ENCODE results near the gene ATOSB.

The ATOSB gene

DNA sequence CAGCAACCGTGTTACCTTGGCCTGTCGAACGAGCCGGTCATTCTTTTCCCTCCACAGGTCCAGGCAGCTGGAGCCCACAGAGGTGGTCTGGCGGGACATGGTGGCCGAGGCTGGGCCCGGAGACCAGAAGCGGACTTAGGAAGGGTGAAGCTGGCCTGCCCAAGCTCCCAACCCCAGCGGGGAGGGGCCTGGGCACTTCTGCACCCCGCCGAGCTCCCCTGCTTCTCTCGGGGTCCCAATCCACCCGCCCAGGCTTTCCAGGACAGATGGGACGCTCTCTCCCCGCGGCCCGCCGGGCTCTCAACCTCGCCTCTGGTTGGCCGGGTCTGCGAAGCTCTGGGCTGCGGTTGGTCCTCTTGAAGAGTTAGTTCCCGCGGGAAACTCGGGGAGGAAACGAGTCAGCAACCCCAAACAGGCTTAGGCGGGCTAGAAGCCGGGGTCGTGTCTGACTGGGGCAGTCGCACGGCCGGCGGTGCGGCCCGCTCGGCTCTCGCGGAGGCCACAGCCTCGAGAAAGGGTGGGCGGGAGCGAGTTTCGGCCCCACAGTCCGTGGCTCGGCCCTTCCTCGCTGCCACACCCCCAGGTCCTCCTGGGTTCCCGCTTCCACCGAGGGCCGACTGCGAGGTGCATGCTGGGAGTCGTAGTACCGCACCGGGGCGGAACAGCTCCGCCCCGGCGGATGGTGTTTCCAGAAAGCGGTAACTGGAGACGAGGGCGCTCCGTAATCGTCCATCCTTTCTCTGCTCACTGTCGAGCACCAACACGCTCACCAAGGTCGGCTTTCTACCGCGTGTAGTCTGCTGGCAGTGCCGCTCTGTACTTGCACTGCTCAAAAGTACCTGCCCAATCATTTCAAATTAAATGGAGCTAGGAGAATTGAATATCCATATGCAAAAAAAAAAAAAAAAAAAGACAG, 36.0 kb downstream of the ATOSB start, which contains the start of gene FANCG:
Gene FANCG, minus strand, starts transcription at position 517 of the 916 bp plus-strand sequence. Its CDS starts 418 bp downstream, at position 99.
- DNase-seq, result peak; percentile 98

DNA sequence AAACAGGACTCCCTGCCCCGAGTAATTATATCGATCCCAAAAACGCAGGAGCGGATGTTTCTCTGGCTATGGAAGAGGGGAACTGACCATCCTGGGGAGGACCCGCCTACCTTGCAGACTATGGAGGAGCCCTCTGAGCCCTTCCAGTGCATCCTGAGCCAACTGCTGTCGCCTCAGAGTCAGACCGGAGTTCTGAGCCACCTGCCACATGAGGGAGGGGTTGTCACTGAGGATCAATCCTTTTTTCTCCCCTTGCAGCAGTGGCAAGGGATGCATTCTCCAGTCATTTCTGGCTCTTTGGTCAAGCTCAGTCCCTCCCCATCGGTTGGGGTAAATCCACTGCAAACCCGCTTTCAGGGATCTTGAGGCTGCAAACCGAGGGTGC, 36.6 kb downstream of the ATOSB start:
- DNase-seq, result peak; percentile 42

DNA sequence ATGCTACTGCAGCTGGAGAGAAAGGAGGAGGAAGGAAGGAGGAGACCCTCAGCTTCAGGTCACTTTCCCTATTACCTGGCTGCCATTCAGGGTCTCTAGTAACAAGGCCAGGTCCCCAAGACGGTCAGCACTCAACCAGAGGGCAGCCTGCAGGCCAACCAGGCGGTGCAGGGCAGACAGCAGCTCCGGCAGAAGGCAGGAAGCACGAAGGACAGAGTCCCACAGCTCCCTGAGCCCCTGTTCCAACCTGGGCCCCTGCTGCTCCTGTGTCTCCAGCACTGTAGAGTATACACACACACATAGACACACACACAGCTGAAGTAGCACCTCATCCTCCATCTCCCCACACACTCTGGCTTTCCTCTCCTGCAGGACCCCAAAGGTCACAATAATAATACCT, 37.6 kb downstream of the ATOSB start:
- no peak for DNase-seq

DNA sequence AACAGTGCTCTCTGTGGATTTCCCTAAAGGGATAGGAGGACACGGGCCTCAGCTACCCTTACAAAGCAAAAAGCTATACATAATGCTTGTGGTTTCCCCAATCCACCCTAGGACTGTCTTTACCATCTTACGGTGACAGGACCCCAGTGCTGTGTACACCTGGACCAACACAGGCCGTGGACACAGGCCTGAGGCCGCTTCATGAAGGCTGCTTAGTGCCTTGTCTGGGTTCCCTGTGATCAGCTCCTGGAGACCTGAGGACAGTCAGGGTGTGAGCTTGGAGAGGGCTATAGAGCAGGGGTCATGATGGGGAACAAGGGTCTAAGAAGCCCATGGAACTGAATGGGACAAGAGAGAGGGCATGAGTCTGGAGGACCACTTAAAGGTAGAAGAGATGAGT, 38.8 kb downstream of the ATOSB start:
- DNase-seq, result no peak

DNA sequence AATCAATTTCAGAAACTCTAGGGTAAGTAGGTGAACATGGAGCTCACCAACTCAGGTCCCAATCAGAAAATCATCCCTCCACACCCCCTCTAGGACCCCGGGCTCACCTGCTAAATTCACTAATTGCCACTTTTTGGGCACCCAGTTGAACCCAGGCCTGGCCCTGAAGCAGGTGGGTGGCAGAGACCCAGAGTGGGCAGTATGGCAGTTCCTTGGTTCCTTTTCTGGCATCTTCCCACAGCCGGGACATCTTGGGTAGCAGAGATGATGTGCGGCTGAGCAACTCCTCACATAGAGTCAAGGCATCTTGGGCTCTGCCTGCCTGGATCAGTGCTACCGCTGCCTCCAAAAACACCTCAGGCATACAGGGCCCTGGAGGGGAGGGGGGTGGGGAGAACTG, 40.3 kb downstream of the ATOSB start:
- no peak for DNase-seq

DNA sequence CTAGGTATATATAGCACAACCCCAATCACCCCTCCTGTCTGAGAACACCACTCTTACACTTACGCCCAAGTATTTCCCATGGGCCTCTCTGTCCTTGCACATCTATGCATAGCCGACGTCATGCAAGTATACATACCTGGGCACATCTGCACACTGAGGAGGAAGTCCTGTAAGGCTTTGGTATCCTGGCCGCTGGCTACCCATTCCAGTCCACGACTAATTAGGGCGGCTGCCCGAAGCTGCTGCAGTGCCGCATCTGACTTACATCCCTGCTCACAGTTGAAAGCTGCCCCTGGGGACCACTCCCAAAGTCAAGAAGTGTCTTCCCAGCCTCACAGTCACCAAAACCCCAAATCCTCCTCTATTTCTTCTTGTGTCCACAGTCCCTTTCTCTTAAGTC, 40.9 kb downstream of the ATOSB start:
- no peak for DNase-seq

DNA sequence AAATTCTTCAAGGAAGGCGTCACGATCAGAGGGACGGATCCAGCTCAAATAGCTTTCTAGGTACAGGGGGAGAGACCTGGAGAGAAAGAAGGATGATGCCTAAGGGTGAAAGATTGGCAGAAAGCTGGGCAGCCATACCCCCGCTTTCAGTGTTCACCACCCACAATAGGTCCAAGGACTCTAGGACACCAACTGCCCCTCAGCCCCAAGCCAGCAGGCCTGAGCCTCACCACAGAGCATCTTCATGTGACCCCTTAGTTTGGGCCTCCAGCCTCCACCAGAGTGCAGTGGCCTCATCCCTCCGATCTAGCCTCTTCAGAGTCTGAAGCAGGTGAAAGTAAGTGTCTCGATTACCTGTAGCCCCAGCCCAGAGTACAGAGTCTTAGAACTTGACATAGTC, 41.5 kb downstream of the ATOSB start:
- no peak for DNase-seq

DNA sequence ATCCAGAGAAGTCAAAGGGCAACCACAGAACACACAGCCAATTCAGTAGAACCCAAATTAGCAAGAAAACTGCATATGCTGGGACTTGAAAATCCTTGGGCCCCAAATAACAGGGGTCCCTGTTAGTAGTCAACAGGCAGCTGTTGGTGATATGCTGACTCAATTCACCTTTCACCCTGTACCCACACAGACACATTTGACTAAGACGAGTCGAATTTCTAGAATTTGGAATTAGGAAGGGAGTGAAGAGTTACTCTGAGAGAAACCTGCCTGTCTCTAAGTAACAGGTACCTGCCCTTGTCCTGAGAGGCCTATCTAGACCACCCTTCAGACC, 42.4 kb downstream of the ATOSB start:
- no peak for DNase-seq

DNA sequence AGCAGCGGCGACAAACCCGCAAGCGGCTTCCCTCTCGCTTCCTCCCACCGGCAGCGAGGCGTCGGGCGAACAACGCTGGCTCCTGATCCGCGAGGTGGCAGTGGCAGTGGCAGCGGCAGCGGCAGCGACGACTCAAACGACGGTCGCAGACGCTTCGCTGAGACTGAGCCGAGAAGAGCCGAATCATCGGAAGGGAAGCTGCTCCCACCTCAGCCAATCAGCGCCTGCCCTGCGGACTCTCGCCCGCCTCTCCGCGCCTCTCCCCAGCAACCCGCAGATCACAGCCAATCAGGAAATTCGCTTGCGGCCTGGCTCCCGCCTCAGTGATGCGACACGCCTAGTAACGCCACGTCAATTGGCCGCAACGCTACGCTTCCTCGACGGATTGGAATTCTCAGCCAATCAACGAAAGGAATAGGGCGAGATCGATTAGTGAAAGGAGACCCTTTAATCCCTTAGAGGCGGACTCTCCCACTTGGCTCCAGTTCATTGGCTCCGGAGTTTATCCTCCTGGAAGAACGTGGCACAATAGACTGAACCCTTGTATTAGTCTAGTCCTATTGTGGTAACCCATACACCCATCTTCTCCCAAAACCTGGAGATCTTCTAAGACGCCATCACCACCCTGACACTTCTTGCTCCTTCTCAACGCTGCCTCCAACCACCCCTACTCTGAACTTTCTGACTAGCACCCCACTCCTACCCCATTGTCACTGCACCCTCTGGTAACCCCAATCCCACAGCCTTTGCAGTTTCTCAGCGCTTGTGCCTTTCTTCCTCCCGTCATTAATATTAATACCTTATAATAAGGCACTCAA, 43.0 kb downstream of the ATOSB start, which contains the start of gene VCP:
Gene VCP, minus strand, starts transcription at position 165 of the 818 bp plus-strand sequence. CDS start 272 bp downstream, outside the sequence.
- peak; percentile 100 for DNase-seq

DNA sequence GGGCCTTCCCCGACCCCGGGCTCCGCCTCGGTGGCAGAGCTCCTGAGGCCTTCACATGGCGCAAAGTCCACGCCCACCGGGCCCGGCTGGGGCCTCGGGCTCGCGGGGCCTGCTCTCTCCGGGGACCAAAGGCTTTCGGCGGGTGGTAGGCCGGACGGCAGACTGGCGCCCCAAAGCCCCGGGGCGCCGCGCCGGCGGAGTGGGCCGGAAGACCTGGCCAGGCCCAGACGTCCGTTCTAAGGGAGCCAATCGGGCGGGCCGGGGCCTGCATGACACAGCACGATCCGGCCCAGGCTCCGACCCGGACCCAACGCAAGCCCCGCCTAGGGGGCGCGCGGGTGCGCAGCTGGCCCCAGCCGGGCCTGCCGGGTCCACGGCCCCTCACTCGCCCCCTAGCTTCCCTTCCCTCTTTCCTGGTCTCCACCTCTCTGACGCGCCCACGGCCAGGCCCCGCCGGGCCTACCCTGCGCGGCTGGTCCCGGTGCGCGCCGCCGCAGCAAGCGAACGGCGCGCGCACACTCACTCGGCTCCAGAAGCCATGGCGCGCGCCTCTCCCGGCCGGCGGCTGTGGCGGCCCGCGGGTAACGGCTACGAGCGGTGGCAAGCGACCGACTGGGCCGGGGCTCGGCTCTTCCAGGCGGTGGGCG, 43.7 kb downstream of the ATOSB start:
- peak; percentile 79 for DNase-seq

DNA sequence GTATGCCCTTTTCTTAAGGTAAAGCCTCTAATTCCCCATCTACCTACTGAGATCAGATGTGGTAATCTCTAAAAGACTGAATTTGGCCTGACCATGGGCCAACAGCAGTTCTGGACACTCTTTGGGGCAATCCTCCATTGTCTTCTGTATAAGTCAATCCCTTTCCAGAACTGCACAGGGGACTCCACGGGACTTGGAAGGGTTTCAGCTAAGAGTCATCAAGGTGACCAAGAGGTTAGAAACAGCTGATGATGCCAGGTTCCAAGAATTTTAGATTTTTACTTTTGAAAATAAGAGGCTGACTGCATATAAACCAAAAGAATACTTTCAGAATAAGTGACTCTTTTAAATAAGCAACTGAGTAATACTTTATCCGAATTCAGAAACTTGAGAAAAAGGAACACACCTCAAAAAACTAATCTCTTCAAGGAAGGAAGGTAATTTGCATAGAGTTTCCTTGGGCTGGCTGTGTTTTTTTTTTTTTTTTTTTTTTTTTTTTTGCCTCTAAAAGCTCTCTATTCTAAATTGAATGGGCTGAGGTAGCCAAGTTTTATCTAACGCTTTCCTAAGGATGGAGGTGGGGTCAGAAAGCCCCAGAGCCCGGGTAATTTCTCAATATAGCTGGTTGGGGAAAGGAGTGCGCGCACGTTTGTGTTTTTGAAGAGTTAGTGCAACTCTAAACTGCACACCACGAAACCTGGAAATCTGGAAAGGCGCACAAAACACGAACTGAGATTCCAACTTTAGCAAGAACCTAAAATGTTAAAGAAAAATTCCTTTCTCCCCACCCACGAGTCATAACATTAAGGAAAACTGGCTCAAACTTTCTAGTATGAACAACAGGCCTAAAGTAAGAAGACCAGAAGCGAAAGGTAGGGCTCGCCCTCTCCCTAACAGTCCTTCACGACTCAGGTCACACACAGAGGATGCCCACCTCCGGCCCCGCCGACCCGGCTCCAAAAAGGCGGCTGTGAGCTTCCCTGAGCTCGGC, 44.5 kb downstream of the ATOSB start:
- no peak for DNase-seq

DNA sequence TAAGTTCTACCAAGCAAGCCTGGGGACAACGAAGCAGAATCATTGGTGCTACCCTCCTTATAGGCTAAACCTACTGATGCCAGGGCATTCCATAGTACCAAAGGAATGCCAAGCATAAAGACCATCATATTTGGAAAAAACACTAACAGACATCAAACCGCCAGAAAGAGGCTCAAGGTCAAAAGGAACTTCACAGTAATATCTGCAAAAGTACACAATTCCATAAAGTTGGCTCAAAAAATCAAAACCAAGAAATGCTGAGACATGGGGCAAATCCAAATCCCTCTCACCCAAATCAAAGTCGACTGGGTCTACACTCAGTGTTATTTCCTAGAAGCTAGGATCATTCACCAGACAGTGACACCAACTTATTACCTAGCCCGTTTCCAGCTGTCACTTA, 46.6 kb downstream of the ATOSB start:
- no peak for DNase-seq

DNA sequence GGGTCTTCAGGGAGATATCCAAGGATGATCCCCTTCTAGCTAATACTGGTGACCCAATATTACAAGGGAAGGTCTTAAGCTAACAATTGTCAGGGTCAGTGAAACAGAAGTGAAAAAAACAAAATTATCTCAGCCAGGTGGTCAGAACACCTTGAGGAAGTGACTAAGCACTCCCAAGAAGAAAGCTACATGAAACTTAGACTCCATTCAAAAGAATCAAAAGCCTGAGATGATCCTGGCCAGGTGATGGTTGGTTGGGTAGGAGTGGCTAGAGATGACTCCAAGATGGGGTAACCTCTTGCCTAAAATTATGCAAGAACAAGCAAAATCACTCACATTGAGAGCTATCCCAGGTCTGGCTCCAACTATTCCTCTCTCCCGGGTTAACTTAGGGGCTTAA, 48.6 kb downstream of the ATOSB start:
- DNase-seq, result no peak

DNA sequence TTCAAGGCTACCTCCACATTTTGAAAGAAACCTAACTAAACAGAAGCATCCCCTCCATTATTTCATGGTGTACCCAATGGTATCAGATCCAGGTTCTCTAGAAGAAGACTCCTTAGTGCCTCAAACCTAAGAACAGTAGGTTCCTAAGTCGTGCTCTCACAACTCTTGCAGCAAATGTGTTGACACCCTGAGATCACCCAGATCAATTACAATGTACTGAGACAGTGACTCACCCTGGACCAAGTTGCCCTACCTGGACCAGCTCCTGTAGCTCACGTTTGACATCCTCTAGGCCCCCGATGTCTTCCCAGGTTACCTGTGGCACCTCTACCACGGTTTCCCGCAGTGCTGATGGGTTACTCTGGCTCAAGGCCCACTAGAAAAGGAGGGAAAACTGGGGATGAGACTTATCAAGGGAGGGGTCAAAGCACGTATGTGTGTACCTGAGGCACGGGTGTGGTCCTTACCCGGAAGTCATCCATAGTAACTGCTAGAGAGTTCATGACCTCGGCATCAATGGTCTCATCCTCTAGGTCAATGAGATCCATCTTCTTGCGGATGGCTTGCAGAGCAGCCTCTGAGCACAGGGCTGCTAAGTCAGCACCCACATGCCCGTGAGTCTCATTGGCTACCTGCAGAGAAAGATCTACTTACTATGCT, 55.0 kb downstream of the ATOSB start:
- DNase-seq, result no peak

DNA sequence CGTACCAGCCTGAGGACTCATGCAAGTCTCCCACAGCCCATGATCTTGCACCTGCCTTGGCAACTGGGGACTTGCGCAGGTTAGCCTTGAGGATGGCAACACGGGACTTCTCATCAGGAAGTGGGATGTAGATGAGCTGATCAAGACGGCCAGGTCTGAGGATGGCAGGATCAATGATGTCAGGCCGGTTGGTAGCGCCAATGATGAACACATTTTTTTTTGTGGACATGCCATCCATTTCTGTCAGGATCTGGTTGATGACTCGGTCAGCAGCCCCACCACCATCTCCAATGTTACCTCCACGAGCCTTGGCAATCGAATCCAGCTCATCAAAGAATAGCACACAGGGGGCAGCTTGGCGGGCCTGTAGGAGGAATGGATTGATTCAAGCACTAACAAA, 56.2 kb downstream of the ATOSB start:
- no peak for DNase-seq

DNA sequence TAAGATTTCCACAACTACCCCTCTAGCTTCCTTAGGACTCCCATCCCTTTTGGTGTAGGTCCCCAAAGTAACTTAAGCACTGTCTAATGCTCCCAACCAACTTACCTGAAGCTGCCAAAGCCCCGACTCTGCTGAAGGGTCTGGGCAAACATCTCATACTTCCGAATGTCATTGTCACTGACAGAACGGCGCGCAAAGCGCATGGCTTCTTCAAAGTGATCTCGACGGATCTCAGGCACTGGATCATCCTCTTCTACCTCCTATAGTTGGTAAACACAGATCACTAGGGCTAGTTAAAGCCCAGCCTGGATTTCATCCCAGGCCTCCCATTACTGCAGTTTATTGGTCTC, 58.4 kb downstream of the ATOSB start:
- no peak for DNase-seq

DNA sequence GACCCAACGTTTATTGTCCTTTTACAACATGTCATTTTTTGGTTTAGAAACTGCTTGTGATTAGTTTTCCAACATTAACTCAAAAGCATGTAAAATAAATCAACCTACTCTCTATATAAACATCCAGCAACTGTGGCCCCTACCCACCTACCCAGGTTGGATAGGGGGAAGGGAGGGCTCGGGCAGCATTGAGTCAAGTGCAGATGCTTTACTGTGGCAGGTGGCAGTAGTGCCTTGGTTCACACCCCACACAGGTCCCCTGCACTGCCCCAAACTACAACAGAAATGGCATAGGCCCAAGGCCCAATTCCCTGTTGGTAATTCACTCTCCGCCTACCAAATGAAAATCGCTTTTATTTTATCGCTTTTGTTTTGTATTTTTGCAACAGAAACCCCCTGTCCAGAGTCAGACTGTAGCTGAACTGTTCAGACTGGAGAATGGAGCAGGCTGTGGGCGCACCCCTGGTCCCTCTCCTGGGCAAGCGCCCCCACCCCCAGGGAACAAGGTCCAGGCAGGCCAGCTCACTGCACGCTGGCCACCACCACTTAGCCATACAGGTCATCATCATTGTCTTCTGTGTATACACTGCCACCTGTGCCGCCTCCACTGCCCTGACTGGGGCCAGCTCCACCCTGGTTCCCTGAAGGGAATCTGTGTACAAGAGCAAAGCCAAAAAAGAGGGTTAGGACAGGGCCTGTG, 58.9 kb downstream of the ATOSB start:
- no peak for DNase-seq

DNA sequence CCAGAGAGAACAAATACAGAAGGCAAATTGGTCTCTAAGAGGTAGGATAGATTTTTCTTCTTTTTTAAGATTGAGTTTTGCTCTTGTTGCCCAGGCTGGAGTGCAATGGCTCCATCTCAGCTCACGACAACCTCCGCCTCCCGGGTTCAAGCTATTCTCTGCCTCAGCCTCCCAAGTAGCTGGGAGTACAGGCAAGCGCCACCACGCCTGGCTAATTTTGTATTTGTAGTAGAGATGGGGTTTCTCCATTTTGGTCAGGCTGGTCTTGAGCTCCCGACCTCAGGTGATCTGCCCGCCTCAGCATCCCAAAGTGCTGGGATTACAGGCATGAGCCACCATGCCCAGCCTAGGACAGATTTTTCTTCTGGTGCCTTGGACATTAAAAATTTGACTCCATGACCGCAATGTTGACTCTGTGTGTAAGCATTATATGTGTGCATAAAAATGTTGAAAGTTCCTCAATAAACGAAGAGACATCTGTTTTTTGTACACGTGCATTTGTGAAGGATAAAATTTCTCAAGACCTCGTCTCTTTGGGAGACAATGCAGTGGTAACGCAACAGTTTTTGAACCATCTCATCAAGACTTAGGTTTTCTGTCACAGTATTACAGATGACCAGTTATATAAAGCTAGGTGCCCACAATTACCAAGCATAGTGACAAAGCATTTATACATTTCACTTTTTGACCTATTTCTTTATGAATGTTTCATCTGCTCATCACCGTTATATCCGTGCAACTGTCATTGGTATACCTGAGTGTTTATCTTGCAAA, 60.6 kb downstream of the ATOSB start:
- no peak for DNase-seq

DNA sequence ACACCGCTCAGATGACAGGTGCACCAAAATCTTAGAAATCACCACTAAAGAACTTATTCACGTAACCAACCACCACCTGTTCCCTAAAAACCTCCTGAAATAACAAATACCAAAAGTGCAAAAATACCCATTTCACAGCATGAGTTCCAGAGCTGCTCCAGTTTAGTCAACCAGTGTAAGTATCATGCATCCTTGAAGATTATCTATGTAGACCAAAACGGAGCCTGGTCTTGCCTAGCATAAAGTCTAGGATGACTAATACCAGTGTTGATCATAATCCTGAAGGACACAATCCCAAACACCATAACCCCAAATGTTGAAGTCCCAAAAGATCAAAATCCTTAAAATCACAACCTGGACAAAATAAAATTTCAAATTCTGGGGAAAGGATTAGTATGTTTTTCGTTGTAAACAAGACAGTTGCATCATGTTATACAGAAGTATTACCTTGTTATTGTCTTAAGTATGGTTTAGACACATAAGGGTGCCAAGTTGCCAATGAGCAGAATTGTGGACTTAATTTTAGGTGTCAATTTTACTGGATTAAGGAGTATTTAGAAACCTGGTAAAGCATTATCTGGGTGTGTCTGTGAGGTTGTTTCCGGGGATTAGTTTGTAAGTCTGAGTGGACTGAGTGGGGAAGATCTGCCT, 61.4 kb downstream of the ATOSB start:
- no peak for DNase-seq

All from NCI-H1092 treated with DMSO at 0.1 percent for 48 hours (cell line).